Esophagus muscularis mucosa (tissue), 4 donors: ENCODE data around the gene DLG5. TPM values are rescaled to one million over a fixed set of nuclear protein-coding genes. Genes with fewer than 3 reads are reported as not detected.

ENCODE experiments used
- DNase-seq: peaks from one replicate; pipeline ENCODE4 v3.0.0-alpha.2; 2017; ENCODE audit errors: extremely low spot score
- H3K27ac ChIP-seq, 4 donors: fragments of 200-600 bp; sonication (generic); replicated peaks in 1 of 4; 1 replicate in 3 of 4; 2 replicates in 1 of 4; pipeline ENCODE4 v1.5.1; 2016 to 2019; ENCODE audit warnings: mild to moderate bottlenecking in 1 of 4
- H3K27me3 ChIP-seq, 4 donors: fragments of 200-600 bp; sonication (generic); one replicate each; pipeline versions ENCODE4 v1.5.1 to v1.6.0; 2016 to 2019
- H3K36me3 ChIP-seq, 4 donors: fragments of 200-600 bp; sonication (generic); one replicate each; pipeline ENCODE4 v1.5.1; 2016 to 2019
- H3K4me1 ChIP-seq, 4 donors: fragments of 200-600 bp; sonication (generic); one replicate each; pipeline ENCODE4 v1.5.1; 2016 to 2019
- H3K4me3 ChIP-seq, 4 donors: fragments of 200-600 bp; sonication (generic); 1 replicate in 2 of 4; 2 replicates in 2 of 4; pipeline ENCODE4 v1.5.1; 2016 to 2019; ENCODE audit warnings: mild to moderate bottlenecking in 4 of 4, moderate library complexity in 1 of 4
- H3K9me3 ChIP-seq, 4 donors: fragments of 200-600 bp; sonication (generic); 1 replicate in 3 of 4; 2 replicates in 1 of 4; pipeline ENCODE4 v1.5.1; 2016 to 2019
- EP300 ChIP-seq: sonication (generic); formaldehyde crosslinking; IDR thresholded peaks from one replicate; pipeline ENCODE4 v1.6.1; 2017; ENCODE audit warnings: antibody characterized with exemption
- POLR2A ChIP-seq: fragments of 450-650 bp; IDR thresholded peaks from one replicate; pipeline ENCODE4 v1.6.1; 2017; ENCODE audit warnings: antibody characterized with exemption, moderate library complexity, mild to moderate bottlenecking, low read depth
- POLR2AphosphoS5 ChIP-seq, 2 donors: sonication (generic); formaldehyde crosslinking; IDR thresholded peaks; one replicate each; pipeline ENCODE4 v1.6.1; 2017; ENCODE audit warnings: antibody characterized with exemption in 2 of 2
- WGBS: methylation state at CpG from one replicate; pipeline ENCODE4 v1.1.5; 2018; 5-methylcytosine and 5-hydroxymethylcytosine counted together
- intact Hi-C: fragments of 100-400 bp; cut with DNase I; formaldehyde crosslinking; loops from one replicate; pipeline ENCODE4 v1.15.1; 2023
- total RNA-seq, 4 donors: library from RNA; depleted of rRNA; stranded (reverse); fragments of >200 nt; gene quantifications; one replicate each; pipeline versions ENCODE4 v1.1.0 to v1.2.1, GENCODE V29; 2016
- TF ChIP-seq, protein P1 (sequence below), 3 experiments: fragments of 200-600 bp in 2 of 3; fragments of 450-650 bp in 1 of 3; sonication (generic) in 2 of 3; IDR thresholded peaks; one replicate each; pipeline ENCODE4 v1.5.1; 2017 to 2019; ENCODE audit warnings: antibody characterized with exemption in 3 of 3, mild to moderate bottlenecking in 2 of 3, moderate library complexity in 1 of 3

The DLG5 gene
- total RNA-seq, 4 donors from 2014 or later: 55.7 to 120 (median 76.6) TPM

DNA sequence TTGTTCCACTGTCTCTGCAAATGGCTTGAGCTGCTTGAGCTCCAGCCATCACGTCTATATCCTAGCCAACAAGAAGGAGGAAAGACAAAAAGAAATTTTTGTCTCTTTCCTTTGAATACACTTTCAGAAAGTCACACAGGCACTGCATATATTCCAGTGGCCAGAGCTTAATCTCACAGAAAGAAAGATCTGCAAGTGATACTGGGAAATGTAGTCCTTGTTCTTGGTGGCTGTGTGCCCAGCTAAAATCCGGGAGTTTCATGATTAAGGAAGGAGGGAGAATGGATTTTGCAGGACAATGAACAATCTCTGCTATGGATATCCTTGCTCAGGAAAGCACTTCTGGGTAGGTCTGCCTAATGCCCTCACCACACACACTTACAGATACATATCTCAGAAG is 19.5 kb upstream of the DLG5 start:
- Histone ChIP-seq H3K9me3 (peaks cover 0 to 8% (median 6%) of the 10 kb centered on the region in 4 donors), H3K4me1 (peaks cover 6 to 16% (median 13%) of the 10 kb centered on the region in 4 donors), H3K4me3 (no peak overlapping the region), H3K27me3 (no peaks in the 10 kb centered on the region), H3K36me3 (no peaks in the 10 kb centered on the region), H3K27ac (no peak overlapping the region)
- no peak for DNase-seq
- intact Hi-C loops: no loop called here
- 48% methylated on average over 2 of the region's 2 CpGs for WGBS
- TF ChIP-seq EP300: no peak
- TF ChIP-seq, protein P1, sequence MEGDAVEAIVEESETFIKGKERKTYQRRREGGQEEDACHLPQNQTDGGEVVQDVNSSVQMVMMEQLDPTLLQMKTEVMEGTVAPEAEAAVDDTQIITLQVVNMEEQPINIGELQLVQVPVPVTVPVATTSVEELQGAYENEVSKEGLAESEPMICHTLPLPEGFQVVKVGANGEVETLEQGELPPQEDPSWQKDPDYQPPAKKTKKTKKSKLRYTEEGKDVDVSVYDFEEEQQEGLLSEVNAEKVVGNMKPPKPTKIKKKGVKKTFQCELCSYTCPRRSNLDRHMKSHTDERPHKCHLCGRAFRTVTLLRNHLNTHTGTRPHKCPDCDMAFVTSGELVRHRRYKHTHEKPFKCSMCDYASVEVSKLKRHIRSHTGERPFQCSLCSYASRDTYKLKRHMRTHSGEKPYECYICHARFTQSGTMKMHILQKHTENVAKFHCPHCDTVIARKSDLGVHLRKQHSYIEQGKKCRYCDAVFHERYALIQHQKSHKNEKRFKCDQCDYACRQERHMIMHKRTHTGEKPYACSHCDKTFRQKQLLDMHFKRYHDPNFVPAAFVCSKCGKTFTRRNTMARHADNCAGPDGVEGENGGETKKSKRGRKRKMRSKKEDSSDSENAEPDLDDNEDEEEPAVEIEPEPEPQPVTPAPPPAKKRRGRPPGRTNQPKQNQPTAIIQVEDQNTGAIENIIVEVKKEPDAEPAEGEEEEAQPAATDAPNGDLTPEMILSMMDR (IDR thresholded peaks at IDR 0.05): no peak
- no peak for TF ChIP-seq POLR2AphosphoS5 (IDR thresholded peaks at IDR 0.05)
- no peak for TF ChIP-seq POLR2A

DNA sequence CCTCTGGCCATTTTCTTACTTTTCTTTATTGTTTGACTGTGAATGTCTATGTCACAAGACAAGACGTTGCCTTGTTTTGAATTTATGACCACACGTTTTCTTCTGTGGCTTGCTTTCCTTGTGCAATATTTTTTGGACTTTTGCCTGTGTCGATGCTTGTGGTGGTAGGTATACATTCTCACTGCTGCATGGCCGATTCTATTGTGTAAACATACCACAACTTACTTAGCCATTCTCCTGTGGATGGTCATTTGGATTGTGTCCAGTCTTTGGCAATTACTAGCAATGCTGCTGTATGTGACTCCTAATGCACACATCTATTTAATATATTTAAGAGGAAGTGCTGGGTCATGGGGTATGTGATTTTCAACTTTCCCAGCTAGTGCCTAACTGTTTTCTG is 18.0 kb upstream of the DLG5 start:
- H3K27me3 ChIP-seq: no peaks in the 10 kb centered on the region
- peaks cover 9 to 24% (median 20%) of the 10 kb centered on the region in 4 donors for H3K4me1 ChIP-seq
- WGBS: 44% methylated on average over 4 of the region's 4 CpGs
- H3K9me3 ChIP-seq: no peaks in the 10 kb centered on the region
- no peaks in the 10 kb centered on the region for H3K36me3 ChIP-seq
- DNase-seq: no peak
- no peak overlapping the region for H3K4me3 ChIP-seq
- intact Hi-C loops: no loop called here
- H3K27ac ChIP-seq: no peak overlapping the region
- TF ChIP-seq EP300 (no peak), POLR2A (no peak), POLR2AphosphoS5 (IDR thresholded peaks at IDR 0.05) (no peak)
- TF ChIP-seq, protein P1 (IDR thresholded peaks at IDR 0.05): no peak

DNA sequence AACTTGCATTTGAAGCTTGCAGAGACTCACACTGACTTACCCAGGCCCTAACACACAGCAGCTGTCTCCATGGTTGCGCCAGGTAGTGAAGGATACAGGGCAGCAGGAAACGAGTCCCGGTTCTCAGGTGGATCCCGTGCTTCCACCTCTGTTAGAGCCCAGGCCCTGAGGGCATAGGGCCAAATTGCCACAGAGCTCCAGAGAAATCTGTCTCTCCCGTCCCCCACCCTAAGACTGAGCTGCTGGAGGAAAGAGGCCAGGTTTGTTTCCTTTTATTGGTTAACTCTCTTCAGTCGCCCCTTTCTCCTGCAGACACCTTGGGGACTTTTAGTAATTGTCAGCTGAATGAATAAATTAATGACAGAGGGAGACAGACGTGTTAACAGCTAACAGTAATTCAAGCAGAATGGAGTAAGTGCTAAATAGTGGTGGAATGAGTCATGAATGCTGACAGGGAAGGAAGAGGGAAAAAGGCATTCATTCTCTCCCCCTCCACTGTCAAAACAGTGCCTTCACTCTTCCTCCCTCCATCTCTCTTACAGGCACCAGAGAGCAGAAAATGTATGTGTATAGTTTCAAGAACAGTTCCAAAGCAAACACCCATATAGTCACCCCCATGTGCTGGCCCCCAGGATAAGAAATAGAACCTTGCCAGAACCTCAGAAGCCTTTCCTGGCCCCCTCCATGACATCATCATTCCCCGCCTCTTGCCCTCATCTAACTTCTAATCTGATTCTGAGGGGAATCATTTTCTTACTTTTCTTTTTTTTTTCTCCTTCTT is 16.8 kb upstream of the DLG5 start:
- 31% methylated on average over 7 of the region's 8 CpGs for WGBS
- Histone ChIP-seq H3K9me3 (no peaks in the 10 kb centered on the region), H3K36me3 (no peaks in the 10 kb centered on the region), H3K27ac (peak overlapping the region; percentile 48 to 67 (median 62)), H3K27me3 (no peaks in the 10 kb centered on the region), H3K4me1 (peaks cover 14 to 29% (median 27%) of the 10 kb centered on the region in 4 donors), H3K4me3 (no peak overlapping the region)
- DNase-seq: no peak
- TF ChIP-seq POLR2A: no peak
- peak in 1 of 2 donors; percentile 48 for TF ChIP-seq POLR2AphosphoS5 (IDR thresholded peaks at IDR 0.05)
- TF ChIP-seq EP300: no peak
- intact Hi-C loops: no loop called here

DNA sequence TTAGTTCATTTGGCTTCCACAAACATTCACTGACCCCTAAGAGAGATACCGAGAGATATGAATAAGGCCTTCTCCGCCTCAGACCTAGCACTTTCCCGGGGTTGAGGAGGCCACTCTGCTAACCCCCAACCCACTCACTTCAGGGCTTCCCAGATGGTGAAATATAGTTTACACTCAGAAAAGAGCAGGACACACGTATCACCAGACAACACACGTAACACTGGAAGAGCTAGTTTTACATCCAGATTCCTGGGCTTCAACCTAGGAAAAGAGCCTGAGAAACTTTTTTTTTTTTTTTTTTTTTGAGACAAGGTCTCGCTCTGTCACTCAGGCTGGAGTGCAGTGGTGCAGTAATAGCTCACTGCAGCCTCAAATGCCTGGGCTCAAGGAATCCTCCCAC is 15.2 kb upstream of the DLG5 start:
- no peak overlapping the region for H3K27ac ChIP-seq
- no peaks in the 10 kb centered on the region for H3K36me3 ChIP-seq
- H3K9me3 ChIP-seq: no peaks in the 10 kb centered on the region
- H3K27me3 ChIP-seq: no peaks in the 10 kb centered on the region
- DNase-seq: no peak
- H3K4me1 ChIP-seq: peaks cover 14 to 29% (median 27%) of the 10 kb centered on the region in 4 donors
- no peak overlapping the region for H3K4me3 ChIP-seq
- TF ChIP-seq, protein P1 (IDR thresholded peaks at IDR 0.05): no peak
- TF ChIP-seq EP300 (no peak), POLR2A (no peak), POLR2AphosphoS5 (IDR thresholded peaks at IDR 0.05) (no peak)
- WGBS: 93% methylated on average over 6 of the region's 6 CpGs
- intact Hi-C loops: no loop called here

DNA sequence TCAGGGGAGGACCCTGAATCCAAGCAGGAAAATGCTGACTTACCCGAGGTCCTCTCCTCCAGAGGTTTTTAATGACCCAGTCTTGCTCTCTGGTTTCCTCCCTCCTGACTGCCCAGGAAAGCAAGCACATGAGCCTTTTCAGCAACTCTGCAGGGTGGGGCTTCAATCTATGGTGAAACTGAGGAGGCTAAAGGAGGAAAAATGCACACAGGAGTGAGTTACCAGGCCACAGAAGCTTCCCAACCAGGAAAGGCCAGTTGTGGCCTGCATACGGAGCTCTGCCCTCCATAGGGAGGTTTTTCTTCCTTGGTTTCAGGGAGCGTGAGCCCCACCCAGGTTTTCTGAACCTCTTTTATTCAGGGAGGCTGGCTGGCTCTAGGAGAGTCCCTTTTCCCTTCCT is 14.1 kb upstream of the DLG5 start:
- Histone ChIP-seq H3K4me1 (peaks cover 14 to 37% (median 33%) of the 10 kb centered on the region in 4 donors), H3K9me3 (no peaks in the 10 kb centered on the region), H3K27me3 (no peaks in the 10 kb centered on the region), H3K27ac (no peak overlapping the region), H3K4me3 (no peak overlapping the region), H3K36me3 (no peaks in the 10 kb centered on the region)
- no peak for TF ChIP-seq POLR2AphosphoS5 (IDR thresholded peaks at IDR 0.05)
- TF ChIP-seq, protein P1 (IDR thresholded peaks at IDR 0.05): no peak
- TF ChIP-seq POLR2A: no peak
- TF ChIP-seq EP300: no peak
- no peak for DNase-seq
- 91% methylated on average over 2 of the region's 3 CpGs for WGBS
- intact Hi-C loops: no loop called here
